ENCODE measurements around the gene ZNF853.

DNA sequence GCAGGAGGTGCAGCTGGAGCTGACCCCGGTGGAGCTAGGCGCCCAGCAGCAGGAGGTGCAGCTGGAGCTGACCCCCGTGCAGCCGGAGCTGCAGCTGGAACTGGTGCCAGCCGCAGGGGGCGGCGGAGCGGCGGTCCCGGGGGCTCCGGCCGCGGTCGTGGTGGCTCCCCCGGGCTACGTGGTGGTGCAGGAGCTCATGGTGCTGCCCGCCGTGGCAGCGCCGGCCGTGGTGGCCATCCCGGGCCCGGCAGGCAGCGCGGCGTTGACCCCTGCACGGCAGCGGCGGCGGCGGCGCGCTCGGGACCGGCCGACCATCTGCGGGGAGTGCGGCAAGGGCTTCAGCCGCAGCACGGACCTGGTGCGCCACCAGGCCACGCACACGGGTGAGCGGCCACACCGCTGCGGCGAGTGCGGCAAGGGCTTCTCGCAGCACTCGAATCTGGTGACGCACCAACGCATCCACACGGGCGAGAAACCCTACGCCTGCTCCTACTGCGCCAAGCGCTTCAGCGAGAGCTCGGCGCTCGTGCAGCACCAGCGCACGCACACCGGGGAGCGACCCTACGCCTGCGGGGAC, 6.8 kb downstream of the ZNF853 start:
- TF ChIP-seq, protein P1, sequence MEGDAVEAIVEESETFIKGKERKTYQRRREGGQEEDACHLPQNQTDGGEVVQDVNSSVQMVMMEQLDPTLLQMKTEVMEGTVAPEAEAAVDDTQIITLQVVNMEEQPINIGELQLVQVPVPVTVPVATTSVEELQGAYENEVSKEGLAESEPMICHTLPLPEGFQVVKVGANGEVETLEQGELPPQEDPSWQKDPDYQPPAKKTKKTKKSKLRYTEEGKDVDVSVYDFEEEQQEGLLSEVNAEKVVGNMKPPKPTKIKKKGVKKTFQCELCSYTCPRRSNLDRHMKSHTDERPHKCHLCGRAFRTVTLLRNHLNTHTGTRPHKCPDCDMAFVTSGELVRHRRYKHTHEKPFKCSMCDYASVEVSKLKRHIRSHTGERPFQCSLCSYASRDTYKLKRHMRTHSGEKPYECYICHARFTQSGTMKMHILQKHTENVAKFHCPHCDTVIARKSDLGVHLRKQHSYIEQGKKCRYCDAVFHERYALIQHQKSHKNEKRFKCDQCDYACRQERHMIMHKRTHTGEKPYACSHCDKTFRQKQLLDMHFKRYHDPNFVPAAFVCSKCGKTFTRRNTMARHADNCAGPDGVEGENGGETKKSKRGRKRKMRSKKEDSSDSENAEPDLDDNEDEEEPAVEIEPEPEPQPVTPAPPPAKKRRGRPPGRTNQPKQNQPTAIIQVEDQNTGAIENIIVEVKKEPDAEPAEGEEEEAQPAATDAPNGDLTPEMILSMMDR (IDR thresholded peaks at IDR 0.05; ENCODE audit: extremely low read depth in 1 of 2, insufficient read depth in 1 of 2, low read depth in 1 of 2, low read length in 2 of 2): no peak
- TF ChIP-seq GATA2 (IDR thresholded peaks at IDR 0.05; ENCODE audit: insufficient read depth, insufficient read length, low read depth, low read length): no peak
- TF ChIP-seq MYC (IDR thresholded peaks at IDR 0.05; ENCODE audit: low read depth, low read length): no peak
- no peak for TF ChIP-seq EZH2 (IDR thresholded peaks at IDR 0.05; ENCODE audit: borderline replicate concordance, low read depth, low read length, severe bottlenecking)
- TF ChIP-seq POLR2AphosphoS5 (IDR thresholded peaks at IDR 0.05; ENCODE audit: insufficient read depth, low read depth, low read length): no peak
- TF ChIP-seq POLR2A (IDR thresholded peaks at IDR 0.05; ENCODE audit: low read depth, low read length): no peak
- TF ChIP-seq JUN (IDR thresholded peaks at IDR 0.05; ENCODE audit: borderline replicate concordance, insufficient read depth, insufficient read length, low read depth): no peak
- TF ChIP-seq FOS (IDR thresholded peaks at IDR 0.05; ENCODE audit: borderline replicate concordance, insufficient read depth, low read length): no peak
